Ovary (tissue), 9 donors: Measurements from ENCODE around the gene L2HGDH. TPM values are rescaled to one million over a fixed set of nuclear protein-coding genes. Genes with fewer than 3 reads are reported as not detected.
A peak's percentile ranks its signal among the peaks of the same experiment; 100 is the strongest.

Experiments
- DNase-seq, 5 donors: peaks; one replicate each; pipeline ENCODE4 v3.0.0-alpha.2; 2019 to 2020
- H3K27ac ChIP-seq, 2 donors: fragments of 200-600 bp; one replicate each; pipeline versions ENCODE4 v1.5.1 to v1.8.0; 2019 to 2022
- H3K27me3 ChIP-seq: fragments of 200-600 bp; one replicate; pipeline ENCODE4 v1.8.0; 2022
- H3K36me3 ChIP-seq: fragments of 200-600 bp; sonication (generic); one replicate; pipeline ENCODE4 v1.5.1; 2019
- H3K4me1 ChIP-seq: one replicate; pipeline ENCODE4 v1.8.1; 2013; ENCODE audit warnings: mild to moderate bottlenecking, moderate library complexity; ENCODE audit not compliant: insufficient read depth
- H3K4me3 ChIP-seq: fragments of 200-600 bp; sonication (generic); one replicate; pipeline ENCODE4 v1.5.1; 2017
- H3K9me3 ChIP-seq, 2 donors: fragments of 200-600 bp in 1 of 2; sonication (generic) in 1 of 2; one replicate each; pipeline versions ENCODE4 v1.5.1 to v1.8.1; 2013 to 2019; ENCODE audit warnings: mild to moderate bottlenecking in 1 of 2, moderate library complexity in 1 of 2
- CTCF ChIP-seq, 3 donors: fragments of 450-650 bp in 2 of 3; fragments of 200-600 bp in 1 of 3; IDR thresholded peaks; one replicate each; pipeline versions ENCODE4 v1.5.1 to v1.8.0; 2016 to 2022; ENCODE audit warnings: antibody characterized with exemption in 3 of 3, mild to moderate bottlenecking in 1 of 3
- EP300 ChIP-seq: sonication (generic); formaldehyde crosslinking; IDR thresholded peaks from one replicate; pipeline ENCODE4 v1.6.1; 2017; ENCODE audit warnings: antibody characterized with exemption
- POLR2A ChIP-seq: fragments of 450-650 bp; IDR thresholded peaks from one replicate; pipeline ENCODE4 v1.6.1; 2017; ENCODE audit warnings: antibody characterized with exemption, mild to moderate bottlenecking, moderate library complexity
- WGBS, 3 donors: extraction: QIAGEN DNeasy Blood & Tissue Kit in 1 of 3; methylation state at CpG; one replicate each; pipeline versions ENCODE4 v1.1.5 to v1.1.7; 2013 to 2017; 5-methylcytosine and 5-hydroxymethylcytosine counted together
- intact Hi-C, 4 donors: fragments of 100-400 bp; cut with DNase I; formaldehyde crosslinking; loops; one replicate each; pipeline versions ENCODE4 v1.11.0 to v1.15.1; 2022 to 2023
- polyA plus RNA-seq, 2 donors: library from polyadenylated mRNA; stranded (reverse); fragments of 200-250 nt in 1 of 2; fragments of 350-450 nt in 1 of 2; fragmentation: Illumina TruSeq in 1 of 2; extraction: RNeasy Lipid Tissue Mini Kit (QIAGEN cat#74804) in 1 of 2; gene quantifications; one replicate each; pipeline ENCODE4 v1.2.3, GENCODE V29; 2013 to 2014
- total RNA-seq, 7 donors: library from RNA; depleted of rRNA in 2 of 7; stranded (reverse); fragments of >200 nt in 2 of 7; fragmentation: NEBNext Ultra II Directional in 3 of 7; extraction: Animal tissue kit (Norgen Biotek cat#: 25700) in 3 of 7; gene quantifications; one replicate each; pipeline versions ENCODE4 v1.1.0 to v1.2.4, GENCODE V29; 2016 to 2023
- donor health status: DM: no; HTN: no; CAD: no; lungs with moderate emphysema.
- donor health status: DM: no; HTN: no; CAD: no.
- donor health status: Bipolar disorder and iron deficiency.
- donor health status: DM: yes; HTN: yes; CAD: no.
- donor health status: DM: no; HTN: no; CAD: no.
- donor health status: DM: yes; HTN: yes; CAD: no.

The L2HGDH gene
- total and polyA plus RNA-seq, 9 donors = 2.3 to 5.9 (median 4.8) TPM

DNA sequence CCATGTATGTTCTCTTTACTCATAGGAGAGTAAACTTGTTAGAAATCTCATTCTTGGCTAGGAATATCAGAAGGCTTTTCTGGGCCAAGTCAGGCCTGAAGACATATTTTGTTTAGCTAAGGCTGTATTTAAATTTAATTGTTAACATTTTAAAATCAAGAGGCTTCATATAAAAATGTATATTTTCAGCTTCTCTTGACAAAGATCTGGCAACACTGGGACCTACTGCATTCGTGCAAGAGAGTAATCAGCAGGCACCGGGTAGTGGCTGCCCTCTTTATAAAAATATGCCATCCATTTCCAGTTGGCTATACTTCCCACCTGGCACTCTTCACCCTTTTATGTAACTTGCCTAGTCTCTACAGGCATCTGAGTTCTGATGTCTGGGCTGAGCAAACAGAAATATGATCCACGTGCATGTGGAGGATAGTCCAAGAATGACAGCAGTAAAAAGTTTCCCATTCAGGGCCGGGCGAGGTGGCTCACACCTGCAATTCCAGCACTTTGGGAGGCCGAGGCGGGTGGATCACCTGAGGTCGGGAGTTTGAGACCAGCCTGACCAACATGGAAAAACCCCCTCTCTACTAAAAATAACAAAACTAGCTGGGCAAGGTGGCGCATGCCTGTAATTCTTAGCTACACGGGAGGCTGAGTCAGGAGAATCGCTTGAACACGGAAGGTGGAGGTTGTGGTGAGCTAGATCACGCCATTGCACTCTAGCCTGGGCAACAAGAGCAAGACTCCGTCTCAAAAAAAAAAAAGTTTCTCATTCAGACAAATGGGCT lies 78.7 kb downstream of the L2HGDH start:
- H3K4me1 ChIP-seq = peaks cover 4% of the 10 kb centered on the region
- no peaks in the 10 kb centered on the region for H3K9me3 ChIP-seq
- DNase-seq = no peak
- no peaks in the 10 kb centered on the region for H3K27me3 ChIP-seq
- TF ChIP-seq POLR2A (no peak), EP300 (no peak), CTCF (IDR thresholded peaks at IDR 0.05) (no peak)
- intact Hi-C loops = no loop called here
- H3K4me3 ChIP-seq = no peak overlapping the region
- WGBS, 3 donors = 86 to 94% (median 92%) methylated on average over 14 of the region's 14 CpGs
- no peak overlapping the region for H3K27ac ChIP-seq
- no peaks in the 10 kb centered on the region for H3K36me3 ChIP-seq

GRCh38 chr14:50232276-50232642 lies 79.8 kb downstream of the L2HGDH start:
- no peak for DNase-seq
- 28 to 34% (median 32%) methylated on average over 13 of the region's 13 CpGs for WGBS, 3 donors
- Histone ChIP-seq H3K36me3 (no peaks in the 10 kb centered on the region), H3K27me3 (no peaks in the 10 kb centered on the region), H3K4me3 (peak overlapping the region; percentile 89), H3K27ac (peak overlapping the region; percentile 77 to 96), H3K9me3 (no peaks in the 10 kb centered on the region), H3K4me1 (peaks cover 4% of the 10 kb centered on the region)
- TF ChIP-seq CTCF (IDR thresholded peaks at IDR 0.05) = no peak
- no peak for TF ChIP-seq POLR2A
- no peak for TF ChIP-seq EP300
- intact Hi-C loops = no loop called here

GRCh38 chr14:50231475-50232275 lies 80.4 kb downstream of the L2HGDH start, which contains the start of gene SOS2:
SOS2 (minus strand) TSS chr14:50231578; CDS start chr14:50231283, 295 bp downstream.
- DNase-seq = peak; percentile 83 to 91 (median 87)
- Histone ChIP-seq H3K27me3 (no peaks in the 10 kb centered on the region), H3K36me3 (no peaks in the 10 kb centered on the region), H3K4me3 (peak within 1 kb of the TSS; percentile 89), H3K4me1 (peaks cover 4% of the 10 kb centered on the region), H3K27ac (peak within 1 kb of the TSS; percentile 77 to 96), H3K9me3 (no peaks in the 10 kb centered on the region)
- TF ChIP-seq CTCF (IDR thresholded peaks at IDR 0.05) (no peak), EP300 (no peak), POLR2A (peak; percentile 62)
- WGBS, 3 donors = 0 to 1% (median 0%) methylated on average over 53 to 89 of the region's 90 CpGs
- intact Hi-C loops = no loop called here

GRCh38 chr14:50230701-50231474 lies 81.1 kb downstream of the L2HGDH start:
- intact Hi-C loops = no loop called here
- Histone ChIP-seq H3K4me3 (peak overlapping the region; percentile 89), H3K9me3 (no peaks in the 10 kb centered on the region), H3K36me3 (no peaks in the 10 kb centered on the region), H3K27me3 (no peaks in the 10 kb centered on the region), H3K4me1 (peaks cover 4% of the 10 kb centered on the region), H3K27ac (peak overlapping the region; percentile 77 to 96)
- DNase-seq = peak; percentile 51 to 75 (median 68)
- peak; percentile 14 for TF ChIP-seq POLR2A
- TF ChIP-seq EP300 = no peak
- no peak for TF ChIP-seq CTCF (IDR thresholded peaks at IDR 0.05)
- 0 to 1% (median 0%) methylated on average over 35 to 64 of the region's 64 CpGs for WGBS, 3 donors
